HG03575 (cell line): ENCODE results near the gene CXCL5.
"Not testable (repeated sequence)": the region's sequence is repeated elsewhere in the genome, so short reads cannot be mapped to it uniquely, and the experiment has no call there.

ENCODE experiments used
- ATAC-seq: cut with Tn5 transposase; IDR thresholded peaks from one replicate; pipeline ENCODE4 v1.9.1; 2021; ENCODE audit not compliant: unreplicated experiment, insufficient number of reproducible peaks, low FRiP score; ENCODE audit errors: extremely low read depth

CXCL5 gene

GRCh38 chr4:73979407-73979957 is 19.0 kb downstream of the CXCL5 start:
- no peak for ATAC-seq

- no peak for ATAC-seq
Measured at GRCh38 chr4:73978886-73979285, 19.6 kb downstream of the CXCL5 start.

- no peak for ATAC-seq
Measured at GRCh38 chr4:73976716-73977115, 21.8 kb downstream of the CXCL5 start.

GRCh38 chr4:73976217-73976616 is 22.3 kb downstream of the CXCL5 start:
- ATAC-seq, result no peak

GRCh38 chr4:73974352-73974751 is 24.1 kb downstream of the CXCL5 start:
- ATAC-seq, result no peak

GRCh38 chr4:73970945-73971344 is 27.5 kb downstream of the CXCL5 start:
- ATAC-seq, result no peak

- no peak for ATAC-seq
Measured at GRCh38 chr4:73970011-73970410, 28.5 kb downstream of the CXCL5 start.

- ATAC-seq, result no peak
Measured at GRCh38 chr4:73967866-73968265, 30.6 kb downstream of the CXCL5 start.

GRCh38 chr4:73964862-73965611 is 33.4 kb downstream of the CXCL5 start:
- no peak for ATAC-seq

- ATAC-seq, result no peak
Measured at GRCh38 chr4:73962724-73963123, 35.8 kb downstream of the CXCL5 start.

GRCh38 chr4:73959041-73959440 is 39.4 kb downstream of the CXCL5 start:
- ATAC-seq, result not testable (repeated sequence)

- ATAC-seq, result no peak
Measured at GRCh38 chr4:73952352-73952751, 46.1 kb downstream of the CXCL5 start.

- not testable (repeated sequence) for ATAC-seq
Measured at GRCh38 chr4:73950376-73950920, 48.0 kb downstream of the CXCL5 start.

GRCh38 chr4:73948990-73949706 is 49.3 kb downstream of the CXCL5 start:
- ATAC-seq, result no peak

- ATAC-seq, result no peak
Measured at GRCh38 chr4:73948291-73948690, 50.2 kb downstream of the CXCL5 start.

- no peak for ATAC-seq
Measured at GRCh38 chr4:73947239-73947985, 51.1 kb downstream of the CXCL5 start.

- no peak for ATAC-seq
Measured at GRCh38 chr4:73945674-73946449, 52.6 kb downstream of the CXCL5 start.
